Fibroblast of pulmonary artery (primary cell): ENCODE results near the gene IRGC.

Experiments
- DNase-seq: peaks from one replicate; pipeline ENCODE4 v3.0.0-alpha.2; 2010; ENCODE audit warnings: low read depth
- H3K4me3 ChIP-seq: replicated peaks from 2 replicates; pipeline ENCODE4 v1.5.1; 2011; ENCODE audit warnings: low read depth, mild to moderate bottlenecking, control low read depth, low read length, moderate library complexity
- TF ChIP-seq, protein P1 (sequence below): IDR thresholded peaks from 2 replicates; pipeline ENCODE4 v1.5.1; 2011; ENCODE audit warnings: mild to moderate bottlenecking, control low read depth, low read length, inconsistent platforms; ENCODE audit errors: missing control alignments

The IRGC gene

GRCh38 chr19:43715776-43716175 is at the start of gene IRGC:
IRGC (plus strand) TSS chr19:43716076; CDS start chr19:43718559, 2,483 bp downstream.
- no peak within 1 kb of the TSS for H3K4me3 ChIP-seq
- TF ChIP-seq, protein P1, sequence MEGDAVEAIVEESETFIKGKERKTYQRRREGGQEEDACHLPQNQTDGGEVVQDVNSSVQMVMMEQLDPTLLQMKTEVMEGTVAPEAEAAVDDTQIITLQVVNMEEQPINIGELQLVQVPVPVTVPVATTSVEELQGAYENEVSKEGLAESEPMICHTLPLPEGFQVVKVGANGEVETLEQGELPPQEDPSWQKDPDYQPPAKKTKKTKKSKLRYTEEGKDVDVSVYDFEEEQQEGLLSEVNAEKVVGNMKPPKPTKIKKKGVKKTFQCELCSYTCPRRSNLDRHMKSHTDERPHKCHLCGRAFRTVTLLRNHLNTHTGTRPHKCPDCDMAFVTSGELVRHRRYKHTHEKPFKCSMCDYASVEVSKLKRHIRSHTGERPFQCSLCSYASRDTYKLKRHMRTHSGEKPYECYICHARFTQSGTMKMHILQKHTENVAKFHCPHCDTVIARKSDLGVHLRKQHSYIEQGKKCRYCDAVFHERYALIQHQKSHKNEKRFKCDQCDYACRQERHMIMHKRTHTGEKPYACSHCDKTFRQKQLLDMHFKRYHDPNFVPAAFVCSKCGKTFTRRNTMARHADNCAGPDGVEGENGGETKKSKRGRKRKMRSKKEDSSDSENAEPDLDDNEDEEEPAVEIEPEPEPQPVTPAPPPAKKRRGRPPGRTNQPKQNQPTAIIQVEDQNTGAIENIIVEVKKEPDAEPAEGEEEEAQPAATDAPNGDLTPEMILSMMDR, result no peak
- DNase-seq, result no peak

GRCh38 chr19:43667126-43667875 is 48.6 kb upstream of the IRGC start:
- TF ChIP-seq, protein P1, result no peak
- peak overlapping the region; percentile 51 for H3K4me3 ChIP-seq
- no peak for DNase-seq

GRCh38 chr19:43667876-43668405 is 47.9 kb upstream of the IRGC start:
- peak overlapping the region; percentile 51 for H3K4me3 ChIP-seq
- DNase-seq, result no peak
- TF ChIP-seq, protein P1, result no peak

DNA sequence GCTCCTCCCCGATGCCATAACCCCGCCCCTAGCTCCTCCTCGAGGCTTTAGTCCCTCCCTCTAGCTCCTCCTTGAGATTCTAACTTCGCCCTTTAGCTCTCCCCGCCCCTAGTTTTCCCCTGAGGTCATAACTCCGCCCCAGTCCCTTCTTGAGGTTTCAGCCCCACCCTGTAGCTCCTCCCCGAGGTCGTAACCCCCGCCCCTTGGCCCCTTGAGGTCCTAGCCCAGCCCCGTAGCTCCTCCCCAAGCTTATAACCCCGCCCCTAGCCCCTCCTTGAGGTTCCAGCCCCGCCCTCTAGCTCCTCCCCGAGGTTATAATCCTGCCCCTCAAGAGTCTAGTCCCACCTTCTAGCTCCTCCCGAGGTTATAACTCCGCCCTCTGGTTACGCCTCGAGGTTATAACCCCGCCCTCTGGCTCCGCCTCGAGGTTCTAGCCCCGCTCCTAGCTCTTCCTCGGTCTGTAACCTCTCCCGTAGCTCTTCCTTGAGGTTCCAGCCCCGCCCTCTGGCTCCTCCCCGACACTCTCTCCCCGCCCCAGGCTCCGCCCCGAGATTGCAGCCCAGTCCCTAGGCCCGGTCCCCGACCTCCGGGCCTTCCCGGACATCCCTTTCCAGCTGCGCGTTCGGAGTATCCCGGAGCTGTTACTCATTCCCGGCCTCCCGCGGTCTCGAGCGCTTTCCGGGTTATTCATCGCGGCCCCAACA is 47.3 kb upstream of the IRGC start:
- TF ChIP-seq, protein P1, result no peak
- peak overlapping the region; percentile 85 for H3K4me3 ChIP-seq
- peak; percentile 100 for DNase-seq

DNA sequence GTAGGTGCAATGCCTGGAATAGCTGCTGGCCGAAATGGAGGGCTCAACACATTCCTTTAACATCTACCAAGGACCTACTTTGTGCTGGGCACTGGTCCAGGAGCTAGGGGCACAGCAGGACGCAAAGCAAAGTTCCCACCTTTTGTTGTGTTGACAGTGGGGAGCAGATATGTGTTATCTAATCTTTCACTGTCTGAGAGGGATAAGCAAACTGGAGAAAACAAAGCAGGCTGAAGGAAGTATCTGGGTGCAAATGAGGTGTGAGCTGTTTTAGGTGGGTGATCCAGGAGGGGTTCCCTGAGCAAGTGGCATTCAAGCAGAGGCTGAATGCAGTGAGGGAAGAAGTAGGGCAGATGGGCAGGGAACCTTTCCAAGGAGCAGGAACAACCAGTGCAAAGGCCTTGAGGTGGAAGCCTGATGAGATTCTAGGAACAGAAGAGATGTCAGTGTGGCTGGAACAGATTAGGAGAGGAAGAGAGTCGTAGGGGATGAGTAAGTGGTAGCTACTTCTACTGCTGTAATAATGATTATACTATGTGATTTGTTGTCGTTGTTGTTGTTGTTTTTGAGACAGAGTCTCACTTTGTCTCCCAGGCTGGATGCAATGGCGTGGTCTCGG is 43.7 kb upstream of the IRGC start:
- TF ChIP-seq, protein P1, result no peak
- H3K4me3 ChIP-seq, result no peak overlapping the region
- DNase-seq, result no peak

DNA sequence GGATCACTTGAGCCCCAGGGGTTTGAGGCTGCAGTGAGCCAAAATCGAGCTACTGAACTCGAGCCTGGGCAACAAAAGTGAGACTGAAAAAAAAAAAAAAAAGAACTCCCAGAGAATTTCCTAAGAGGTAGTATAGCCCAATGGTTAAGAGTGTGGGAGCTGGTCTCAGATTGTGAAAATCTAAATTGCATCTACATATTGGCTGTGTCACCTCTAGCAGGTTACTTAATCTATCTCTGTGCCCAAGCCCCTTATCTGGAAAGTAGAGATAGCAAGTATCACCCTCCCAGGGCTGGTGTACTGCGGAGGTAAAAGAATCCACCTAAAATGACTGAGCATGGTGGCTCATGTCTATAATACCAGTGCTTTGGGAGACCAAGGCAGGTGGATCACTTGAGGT is 42.2 kb upstream of the IRGC start:
- TF ChIP-seq, protein P1, result no peak
- DNase-seq, result no peak

More for the DNA sequence above, 42.2 kb upstream of the IRGC start:
- no peak overlapping the region for H3K4me3 ChIP-seq
